22Rv1 (cell line): ENCODE results near the gene TEKT5.
"Not testable (repeated sequence)": the region's sequence is repeated elsewhere in the genome, so short reads cannot be mapped to it uniquely, and the experiment has no call there.

Experiments used
- H3K27ac ChIP-seq: fragments of 450-650 bp; 2 replicates; pipeline ENCODE4 v1.5.1; 2017
- CTCF ChIP-seq: fragments of 450-650 bp; IDR thresholded peaks from 2 replicates; pipeline ENCODE4 v1.5.1; 2017; ENCODE audit warnings: mild to moderate bottlenecking
- ZFX ChIP-seq: fragments of 450-650 bp; IDR thresholded peaks from 2 replicates; pipeline ENCODE4 v1.6.1; 2017; ENCODE audit warnings: antibody characterized with exemption, borderline replicate concordance

The TEKT5 gene

DNA sequence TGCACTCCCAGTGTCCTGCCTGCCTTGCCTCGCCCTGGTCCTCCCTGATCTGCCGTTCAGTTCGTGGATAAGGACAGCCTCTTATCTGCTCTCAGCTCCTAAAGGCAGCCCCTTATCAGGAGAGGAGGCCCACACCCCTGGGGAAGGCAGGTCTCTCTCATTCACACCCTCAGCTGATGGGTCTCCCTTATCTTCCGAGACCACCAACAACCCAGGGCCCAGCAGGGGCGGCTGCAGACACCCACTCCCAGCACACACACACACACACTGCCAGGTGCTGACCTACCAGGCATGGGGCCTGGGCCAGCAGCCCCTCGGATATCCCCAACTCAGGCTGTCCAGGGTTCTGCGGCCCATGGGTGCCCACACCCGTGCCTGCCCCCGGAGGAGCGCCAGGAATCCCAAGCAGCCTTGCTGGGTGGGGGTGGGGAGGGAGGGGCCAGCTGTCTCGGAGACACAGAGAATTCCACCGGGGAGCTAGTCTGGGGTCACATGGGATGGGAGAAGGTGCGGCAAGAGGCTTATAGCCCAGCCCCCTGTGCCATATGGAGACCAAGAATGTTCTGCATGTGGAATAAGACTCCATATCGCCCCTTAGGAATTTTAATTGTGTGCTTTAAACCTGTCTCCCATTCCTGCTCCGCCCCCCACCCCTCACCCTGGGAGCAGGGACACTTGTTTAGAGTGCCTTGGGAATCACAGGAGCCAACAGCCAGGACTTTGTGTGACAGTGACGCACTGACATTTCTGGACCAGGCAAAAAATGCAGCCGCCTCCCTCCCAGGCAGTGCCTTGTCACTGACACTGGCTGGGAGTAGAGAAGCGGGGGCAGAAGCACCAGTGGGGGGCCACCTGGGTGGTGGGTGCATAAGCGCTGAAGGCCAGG lies 72.5 kb downstream of the TEKT5 start:
- no peak overlapping the region for H3K27ac ChIP-seq
- TF ChIP-seq CTCF (no peak), ZFX (no peak)

- H3K27ac ChIP-seq = not testable (repeated sequence)
Measured at GRCh38 chr16:10621216-10621949, 73.3 kb downstream of the TEKT5 start.

DNA sequence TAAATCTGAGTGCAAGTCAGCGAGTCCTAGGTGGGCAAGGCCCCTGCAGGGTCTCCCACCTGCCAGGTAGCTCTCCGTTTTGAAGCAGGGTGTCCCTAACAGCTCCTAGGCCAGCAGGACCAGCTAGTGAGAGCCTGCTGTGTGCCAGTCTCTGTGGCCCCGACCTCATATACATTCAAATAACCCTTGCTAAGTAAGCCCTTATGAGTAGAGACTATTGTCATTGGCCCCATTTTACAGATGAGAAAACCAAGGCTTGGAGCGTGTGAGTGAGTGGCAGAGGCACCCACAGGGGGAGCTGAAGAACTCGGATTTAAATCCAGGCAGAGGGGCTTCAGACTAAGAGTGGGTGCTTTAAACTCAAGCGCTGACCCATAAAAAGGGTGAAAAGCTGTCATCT lies 74.6 kb downstream of the TEKT5 start:
- no peak for TF ChIP-seq ZFX
- TF ChIP-seq CTCF = no peak
- H3K27ac ChIP-seq = no peak overlapping the region

GRCh38 chr16:10619271-10619849 lies 75.4 kb downstream of the TEKT5 start:
- TF ChIP-seq CTCF = no peak
- no peak for TF ChIP-seq ZFX
- H3K27ac ChIP-seq = no peak overlapping the region

GRCh38 chr16:10618710-10619209 lies 76.0 kb downstream of the TEKT5 start:
- H3K27ac ChIP-seq = no peak overlapping the region
- no peak for TF ChIP-seq ZFX
- TF ChIP-seq CTCF = no peak

GRCh38 chr16:10617662-10618420 lies 76.9 kb downstream of the TEKT5 start:
- no peak for TF ChIP-seq ZFX
- no peak for TF ChIP-seq CTCF
- H3K27ac ChIP-seq = no peak overlapping the region
